Measurements from ENCODE around the gene NEO1.

Gene NEO1

GRCh38 chr15:73337187-73337586 lies 284.9 kb downstream of the NEO1 start:
- TF ChIP-seq CTCF (conservative IDR thresholded peaks at IDR 0.05; ENCODE audit: control insufficient read depth, insufficient read depth, low read depth, low read length), result no peak
- no peak overlapping the region for H3K4me3 ChIP-seq (ENCODE audit: control insufficient read depth, low read depth, low read length)
- no peak for DNase-seq (ENCODE audit: low read depth)

DNA sequence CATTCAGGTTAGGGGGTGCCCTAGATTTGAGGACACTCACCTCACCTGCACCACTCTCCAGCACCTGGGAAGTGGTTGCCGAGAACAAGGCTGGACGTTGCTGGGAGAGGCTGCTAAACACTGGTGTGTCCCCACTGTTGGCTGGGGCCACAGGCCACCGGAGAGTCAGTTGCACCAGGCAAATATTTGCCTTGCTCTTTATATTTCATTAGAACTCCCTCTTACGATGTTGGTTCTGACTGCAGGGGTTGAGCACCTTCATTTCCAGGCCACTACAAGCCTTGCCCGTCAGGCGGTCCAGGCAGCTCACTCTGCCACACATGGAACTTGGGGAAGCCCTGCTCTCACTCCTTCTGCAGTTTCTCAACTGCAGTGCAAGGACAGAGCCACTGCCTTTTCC lies 285.8 kb downstream of the NEO1 start:
- TF ChIP-seq CTCF (conservative IDR thresholded peaks at IDR 0.05; ENCODE audit: control insufficient read depth, insufficient read depth, low read depth, low read length), result no peak
- H3K4me3 ChIP-seq (ENCODE audit: control insufficient read depth, low read depth, low read length), result no peak overlapping the region
- no peak for DNase-seq (ENCODE audit: low read depth)

- DNase-seq (ENCODE audit: low read depth), result no peak
- H3K4me3 ChIP-seq (ENCODE audit: control insufficient read depth, low read depth, low read length), result no peak overlapping the region
- no peak for TF ChIP-seq CTCF (conservative IDR thresholded peaks at IDR 0.05; ENCODE audit: control insufficient read depth, insufficient read depth, low read depth, low read length)
These were observed 286.5 kb downstream of the NEO1 start for GRCh38 chr15:73338606-73339374.

GRCh38 chr15:73340502-73341192 lies 288.4 kb downstream of the NEO1 start:
- no peak overlapping the region for H3K4me3 ChIP-seq (ENCODE audit: control insufficient read depth, low read depth, low read length)
- DNase-seq (ENCODE audit: low read depth), result no peak
- no peak for TF ChIP-seq CTCF (conservative IDR thresholded peaks at IDR 0.05; ENCODE audit: control insufficient read depth, insufficient read depth, low read depth, low read length)

- TF ChIP-seq CTCF (conservative IDR thresholded peaks at IDR 0.05; ENCODE audit: control insufficient read depth, insufficient read depth, low read depth, low read length), result no peak
- DNase-seq (ENCODE audit: low read depth), result peak; percentile 40
- no peak overlapping the region for H3K4me3 ChIP-seq (ENCODE audit: control insufficient read depth, low read depth, low read length)
These were observed 289.8 kb downstream of the NEO1 start for GRCh38 chr15:73341886-73342600.

GRCh38 chr15:73344056-73344455 lies 291.8 kb downstream of the NEO1 start:
- TF ChIP-seq CTCF (conservative IDR thresholded peaks at IDR 0.05; ENCODE audit: control insufficient read depth, insufficient read depth, low read depth, low read length), result no peak
- H3K4me3 ChIP-seq (ENCODE audit: control insufficient read depth, low read depth, low read length), result no peak overlapping the region
- no peak for DNase-seq (ENCODE audit: low read depth)

Data from fibroblast of mammary gland (primary cell).